Spleen (tissue), 7 donors: ENCODE measurements around the gene TMEM121B.

Source experiments
- POLR2A ChIP-seq, 3 donors: fragments of 450-650 bp; IDR thresholded peaks; one replicate each; pipeline ENCODE4 v1.5.1; 2017; ENCODE audit warnings: antibody characterized with exemption in 3 of 3, mild to moderate bottlenecking in 1 of 3
- TF ChIP-seq, protein P1 (sequence below), 11 experiments: fragments of 200-600 bp in 7 of 11; fragments of 450-650 bp in 4 of 11; sonication (generic) in 4 of 11; IDR thresholded peaks in 8 of 11; conservative IDR thresholded peaks in 3 of 11; 1 replicate in 7 of 11; 2 replicates in 4 of 11; pipeline versions ENCODE4 v1.4.0 to v1.8.0; 2016 to 2021; ENCODE audit warnings: antibody characterized with exemption in 11 of 11, inconsistent platforms in 4 of 11, mild to moderate bottlenecking in 1 of 11
- donor health status: DM: no; HTN: no; CAD: no; lungs with moderate emphysema.
- donor health status: DM: no; HTN: no; CAD: no.
- donor health status: DM: no; HTN: no; CAD: no.

DNA sequence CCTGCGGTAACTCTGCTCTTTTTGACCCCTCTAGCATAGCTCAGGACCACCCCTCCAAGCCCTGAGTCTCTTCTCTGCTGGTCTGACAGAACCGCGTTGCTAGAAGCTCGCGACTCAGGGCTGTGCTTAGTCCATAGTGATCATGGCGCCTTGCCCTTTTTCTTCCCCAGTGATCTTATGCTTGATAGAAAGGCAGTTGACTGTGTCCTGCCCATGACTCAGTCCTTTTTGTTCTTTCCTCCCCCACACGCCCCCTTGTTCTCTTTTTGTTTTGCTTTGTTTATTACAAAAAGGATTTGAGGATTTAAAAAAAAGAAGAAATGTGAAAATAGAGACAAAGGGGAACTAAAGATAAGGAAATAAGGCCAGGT, 18.9 kb downstream of the TMEM121B start:
- TF ChIP-seq, protein P1, sequence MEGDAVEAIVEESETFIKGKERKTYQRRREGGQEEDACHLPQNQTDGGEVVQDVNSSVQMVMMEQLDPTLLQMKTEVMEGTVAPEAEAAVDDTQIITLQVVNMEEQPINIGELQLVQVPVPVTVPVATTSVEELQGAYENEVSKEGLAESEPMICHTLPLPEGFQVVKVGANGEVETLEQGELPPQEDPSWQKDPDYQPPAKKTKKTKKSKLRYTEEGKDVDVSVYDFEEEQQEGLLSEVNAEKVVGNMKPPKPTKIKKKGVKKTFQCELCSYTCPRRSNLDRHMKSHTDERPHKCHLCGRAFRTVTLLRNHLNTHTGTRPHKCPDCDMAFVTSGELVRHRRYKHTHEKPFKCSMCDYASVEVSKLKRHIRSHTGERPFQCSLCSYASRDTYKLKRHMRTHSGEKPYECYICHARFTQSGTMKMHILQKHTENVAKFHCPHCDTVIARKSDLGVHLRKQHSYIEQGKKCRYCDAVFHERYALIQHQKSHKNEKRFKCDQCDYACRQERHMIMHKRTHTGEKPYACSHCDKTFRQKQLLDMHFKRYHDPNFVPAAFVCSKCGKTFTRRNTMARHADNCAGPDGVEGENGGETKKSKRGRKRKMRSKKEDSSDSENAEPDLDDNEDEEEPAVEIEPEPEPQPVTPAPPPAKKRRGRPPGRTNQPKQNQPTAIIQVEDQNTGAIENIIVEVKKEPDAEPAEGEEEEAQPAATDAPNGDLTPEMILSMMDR (IDR thresholded peaks at IDR 0.05 in 8 of 11, conservative IDR thresholded peaks at IDR 0.05 in 3 of 11): no peak
- no peak for TF ChIP-seq POLR2A (IDR thresholded peaks at IDR 0.05)
